ENCODE measurements around the gene IFRD2. TPM values are rescaled to one million over a fixed set of nuclear protein-coding genes. Genes with fewer than 3 reads are reported as not detected.

IFRD2 gene
- total and polyA plus RNA-seq, 2 of the 8 experiments (the other 6 are each of a cell fraction or from before 2014, with no cell fraction given) = 76.7 to 88.8 TPM

DNA sequence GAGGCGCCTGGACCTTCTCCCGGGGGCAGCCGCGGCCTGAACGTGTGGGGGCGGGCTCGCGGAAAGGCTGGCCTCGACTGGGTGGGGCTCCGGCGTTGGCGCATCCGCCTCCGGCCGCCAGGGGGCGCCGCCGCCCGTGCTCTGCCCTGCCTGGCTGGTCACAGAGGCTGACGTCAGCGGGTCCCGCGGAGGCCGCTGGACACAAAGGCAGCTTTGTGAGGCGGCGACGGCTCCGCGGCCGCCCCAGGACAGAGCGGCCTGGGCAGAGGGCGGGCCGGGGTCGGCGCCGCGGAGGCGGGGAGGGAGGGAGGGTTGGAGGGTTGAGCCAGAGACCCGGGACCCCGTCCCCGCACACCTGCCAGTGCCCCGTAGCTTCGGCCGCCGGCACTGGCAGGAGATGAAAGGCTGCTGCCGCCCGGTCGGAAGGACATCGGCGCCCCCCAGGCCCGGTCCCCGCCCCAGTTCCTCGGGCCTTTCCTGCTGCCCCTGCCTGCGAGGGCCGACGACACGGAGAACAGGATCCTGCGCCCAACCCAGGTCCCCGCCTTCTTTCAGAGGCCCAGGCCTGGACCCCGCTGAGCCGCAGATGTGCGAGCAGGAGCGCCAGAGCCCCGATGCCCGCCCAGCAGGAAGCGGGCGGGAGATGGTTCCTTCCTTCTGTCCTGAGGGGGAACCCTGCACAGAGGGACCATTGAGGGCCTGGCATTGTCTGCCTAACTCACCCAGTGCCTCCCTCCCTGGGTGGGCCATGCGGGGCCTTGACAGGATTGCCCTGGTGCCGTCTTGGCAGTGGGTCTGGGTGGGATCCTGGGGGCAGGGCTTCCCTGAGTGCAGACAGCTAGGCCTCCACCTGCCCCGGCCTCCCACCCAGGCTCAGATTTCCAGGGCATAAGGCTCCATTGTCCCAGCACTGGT, 31.9 kb downstream of the IFRD2 start (continued):
- TF ChIP-seq, protein P1, sequence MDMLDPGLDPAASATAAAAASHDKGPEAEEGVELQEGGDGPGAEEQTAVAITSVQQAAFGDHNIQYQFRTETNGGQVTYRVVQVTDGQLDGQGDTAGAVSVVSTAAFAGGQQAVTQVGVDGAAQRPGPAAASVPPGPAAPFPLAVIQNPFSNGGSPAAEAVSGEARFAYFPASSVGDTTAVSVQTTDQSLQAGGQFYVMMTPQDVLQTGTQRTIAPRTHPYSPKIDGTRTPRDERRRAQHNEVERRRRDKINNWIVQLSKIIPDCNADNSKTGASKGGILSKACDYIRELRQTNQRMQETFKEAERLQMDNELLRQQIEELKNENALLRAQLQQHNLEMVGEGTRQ (IDR thresholded peaks at IDR 0.05; ENCODE audit: low read length) = no peak
- TF ChIP-seq, protein P2, sequence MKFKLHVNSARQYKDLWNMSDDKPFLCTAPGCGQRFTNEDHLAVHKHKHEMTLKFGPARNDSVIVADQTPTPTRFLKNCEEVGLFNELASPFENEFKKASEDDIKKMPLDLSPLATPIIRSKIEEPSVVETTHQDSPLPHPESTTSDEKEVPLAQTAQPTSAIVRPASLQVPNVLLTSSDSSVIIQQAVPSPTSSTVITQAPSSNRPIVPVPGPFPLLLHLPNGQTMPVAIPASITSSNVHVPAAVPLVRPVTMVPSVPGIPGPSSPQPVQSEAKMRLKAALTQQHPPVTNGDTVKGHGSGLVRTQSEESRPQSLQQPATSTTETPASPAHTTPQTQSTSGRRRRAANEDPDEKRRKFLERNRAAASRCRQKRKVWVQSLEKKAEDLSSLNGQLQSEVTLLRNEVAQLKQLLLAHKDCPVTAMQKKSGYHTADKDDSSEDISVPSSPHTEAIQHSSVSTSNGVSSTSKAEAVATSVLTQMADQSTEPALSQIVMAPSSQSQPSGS (IDR thresholded peaks at IDR 0.05; ENCODE audit: low read length) = peak; percentile 99
- peak; percentile 86 for TF ChIP-seq POLR2AphosphoS5 (IDR thresholded peaks at IDR 0.05; ENCODE audit: low read depth, low read length)
- TF ChIP-seq SP2 (IDR thresholded peaks at IDR 0.05; ENCODE audit: low read length) = no peak
- TF ChIP-seq EGR1 (IDR thresholded peaks at IDR 0.05; ENCODE audit: borderline replicate concordance, low read depth, low read length) = peak; percentile 68; the same call in 1 of the 2 replicates
- no peak for TF ChIP-seq FOSL1 (IDR thresholded peaks at IDR 0.05; ENCODE audit: insufficient read depth, low read depth, low read length)
- 0 out of 4 replicates have a peak, but pooled peaks of 1 of the 2 experiments have one; percentile 10 for TF ChIP-seq HDAC2 (IDR thresholded peaks at IDR 0.05; ENCODE audit: borderline replicate concordance in 1 of 2, low read depth in 2 of 2, low read length in 2 of 2)
- TF ChIP-seq CTBP2 (IDR thresholded peaks at IDR 0.05; ENCODE audit: borderline replicate concordance, insufficient read depth, insufficient read length, low read length) = no peak
- TF ChIP-seq, protein P3, sequence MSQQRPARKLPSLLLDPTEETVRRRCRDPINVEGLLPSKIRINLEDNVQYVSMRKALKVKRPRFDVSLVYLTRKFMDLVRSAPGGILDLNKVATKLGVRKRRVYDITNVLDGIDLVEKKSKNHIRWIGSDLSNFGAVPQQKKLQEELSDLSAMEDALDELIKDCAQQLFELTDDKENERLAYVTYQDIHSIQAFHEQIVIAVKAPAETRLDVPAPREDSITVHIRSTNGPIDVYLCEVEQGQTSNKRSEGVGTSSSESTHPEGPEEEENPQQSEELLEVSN (IDR thresholded peaks at IDR 0.05) = peak; percentile 39; the same call in 1 of the 2 replicates
- TF ChIP-seq SIRT6 (IDR thresholded peaks at IDR 0.05; ENCODE audit: low read length) = no peak
- no peak for TF ChIP-seq TEAD4 (IDR thresholded peaks at IDR 0.05; ENCODE audit: low read depth, low read length)
- TF ChIP-seq JUN (IDR thresholded peaks at IDR 0.05; ENCODE audit: low read depth, low read length) = no peak
- TF ChIP-seq TAF1 (IDR thresholded peaks at IDR 0.05; ENCODE audit: low read depth, low read length) = peak; percentile 73
- no peak for TF ChIP-seq NRF1 (IDR thresholded peaks at IDR 0.05; ENCODE audit: low read depth, low read length)
- no peak for TF ChIP-seq SAP30 (IDR thresholded peaks at IDR 0.05; ENCODE audit: insufficient read depth, insufficient replicate concordance, low read length)
- TF ChIP-seq SP1 (IDR thresholded peaks at IDR 0.05; ENCODE audit: low read depth, low read length) = 0 out of 2 replicates have a peak, but pooled peaks have one; percentile 27
- no peak for TF ChIP-seq BRCA1 (IDR thresholded peaks at IDR 0.05; ENCODE audit: low read depth, low read length)
- no peak for TF ChIP-seq RFX5 (IDR thresholded peaks at IDR 0.05; ENCODE audit: borderline replicate concordance, low read depth, low read length)
- no peak for TF ChIP-seq RBBP5 (IDR thresholded peaks at IDR 0.05; ENCODE audit: borderline replicate concordance, low read depth, low read length)
- TF ChIP-seq ZNF274 (IDR thresholded peaks at IDR 0.05; ENCODE audit: borderline replicate concordance, extremely low read depth, low read length) = no peak

Measured in H1 (cell line).